ENCODE measurements around the gene GALNT4.

GALNT4 gene

DNA sequence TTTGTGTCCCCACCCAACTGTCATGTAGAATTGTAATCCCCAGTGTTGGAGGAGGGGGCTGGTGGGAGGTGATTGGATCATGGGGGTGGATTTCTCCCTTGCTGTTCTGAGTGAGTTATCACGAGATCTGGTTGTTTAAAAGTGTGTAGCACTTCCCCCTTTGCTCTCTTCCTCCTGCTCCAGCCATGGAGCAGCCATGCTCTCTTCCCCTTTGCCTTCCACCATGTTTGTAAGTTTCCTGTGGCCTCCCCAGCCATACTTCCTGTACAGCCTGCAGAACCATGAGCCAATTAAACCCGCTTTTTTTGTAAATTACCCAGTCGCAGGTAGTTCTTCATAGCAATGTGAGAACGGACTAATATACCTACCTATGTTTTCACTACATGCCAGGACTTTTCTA, 3.8 kb upstream of the GALNT4 start:
- no peak for DNase-seq

- peak; percentile 89 for DNase-seq
Measured at GRCh38 chr12:89525824-89526770, 1.5 kb upstream of the GALNT4 start, which contains the start of gene POC1B. Gene POC1B, minus strand, starts transcription at chr12:89526047. Its CDS starts 152 bp downstream, at chr12:89525895.

GRCh38 chr12:89525305-89525823, 768 bp upstream of the GALNT4 start:
- peak; percentile 40 for DNase-seq

DNA sequence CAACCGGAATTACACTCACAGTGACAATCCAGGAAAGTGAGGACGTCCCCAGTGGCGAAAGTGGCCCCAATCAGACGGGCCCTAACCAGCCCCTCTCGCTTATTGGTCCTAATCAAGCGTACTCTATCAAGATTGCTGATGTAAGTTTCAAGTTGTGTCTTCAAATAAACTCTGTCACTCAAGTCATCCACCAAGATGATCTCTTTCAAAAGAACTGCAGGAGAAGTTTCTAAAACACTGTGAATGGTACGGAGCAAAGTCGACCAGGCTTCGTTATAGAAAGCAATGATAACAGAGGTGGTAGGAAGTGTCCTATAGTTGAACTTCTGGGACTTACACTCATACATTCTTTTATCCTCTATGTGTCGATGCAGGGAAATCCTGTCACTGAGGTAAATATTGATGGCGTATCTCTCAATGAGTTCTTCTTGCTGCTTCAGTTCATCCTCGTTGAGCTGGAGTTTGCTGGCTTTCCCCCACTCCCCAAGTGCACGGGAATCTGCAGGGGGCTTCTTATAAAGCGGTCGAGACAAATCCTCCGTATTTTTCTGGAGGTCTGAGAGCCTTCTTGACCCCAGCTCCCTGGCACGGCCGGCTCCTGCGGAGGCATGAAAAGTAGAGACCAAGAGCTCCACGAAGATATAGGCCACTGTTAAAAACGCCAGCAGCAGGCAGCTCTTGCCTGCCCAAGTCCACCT, 604 bp downstream of the GALNT4 start:
- DNase-seq: no peak

GRCh38 chr12:89523393-89523792, 1.2 kb downstream of the GALNT4 start:
- no peak for DNase-seq

DNA sequence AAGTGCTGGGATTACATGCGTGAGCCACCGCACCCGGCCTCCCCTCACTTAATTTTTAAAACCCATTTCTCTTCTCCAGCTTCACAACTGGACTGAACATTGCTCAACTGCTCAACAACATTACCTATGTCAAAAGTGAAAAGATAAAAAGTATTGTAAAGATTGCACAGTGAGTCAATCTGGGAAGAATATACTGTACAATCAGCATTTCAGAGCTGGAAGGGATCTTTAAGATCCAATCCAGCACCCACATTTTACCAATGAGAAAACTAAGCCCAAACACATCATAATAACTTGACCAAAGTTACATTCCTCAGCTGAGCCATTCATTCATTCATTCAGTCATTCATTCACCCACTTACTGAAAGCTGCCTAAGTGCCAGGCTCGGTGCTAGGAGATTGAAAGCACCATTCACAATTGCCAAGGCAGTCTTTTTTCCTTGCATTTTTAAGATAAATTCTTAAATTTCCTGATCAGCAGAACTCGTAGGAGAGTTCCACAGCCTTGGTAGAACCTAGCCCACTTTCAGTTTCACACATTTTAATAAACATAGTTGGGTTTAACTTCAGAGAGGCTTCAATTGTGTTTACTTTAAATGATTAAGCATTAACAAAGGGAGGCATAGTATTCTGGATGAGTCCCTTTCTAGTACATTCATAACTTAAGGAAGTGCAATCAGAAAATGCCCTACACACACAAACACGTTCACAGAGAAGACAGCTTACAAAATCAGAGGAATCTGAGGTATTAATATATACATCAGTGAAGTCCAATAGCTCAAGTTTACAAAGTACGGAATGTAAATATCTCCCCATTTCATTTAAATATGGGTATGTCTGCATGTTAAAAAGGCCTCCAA, 3.0 kb downstream of the GALNT4 start:
- DNase-seq: no peak

DNA sequence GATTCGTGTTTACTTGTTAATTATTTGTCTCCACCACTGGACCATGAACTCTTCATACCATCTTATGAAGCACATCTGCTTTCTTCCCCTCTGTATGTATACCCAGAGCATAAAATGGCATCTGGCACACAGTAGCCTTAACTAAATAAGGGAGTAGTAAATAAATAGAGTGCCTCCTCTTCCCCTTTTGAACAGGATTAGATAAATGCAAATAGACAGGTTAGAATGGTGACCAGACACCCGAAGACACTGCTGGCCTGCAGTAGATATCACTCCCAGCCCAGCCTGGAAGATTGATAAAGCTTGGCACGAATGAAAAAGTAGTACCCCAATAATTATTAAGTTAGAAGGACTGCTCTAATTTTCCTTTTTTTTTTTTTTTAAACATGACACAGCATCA, 6.9 kb downstream of the GALNT4 start:
- DNase-seq: no peak

DNA sequence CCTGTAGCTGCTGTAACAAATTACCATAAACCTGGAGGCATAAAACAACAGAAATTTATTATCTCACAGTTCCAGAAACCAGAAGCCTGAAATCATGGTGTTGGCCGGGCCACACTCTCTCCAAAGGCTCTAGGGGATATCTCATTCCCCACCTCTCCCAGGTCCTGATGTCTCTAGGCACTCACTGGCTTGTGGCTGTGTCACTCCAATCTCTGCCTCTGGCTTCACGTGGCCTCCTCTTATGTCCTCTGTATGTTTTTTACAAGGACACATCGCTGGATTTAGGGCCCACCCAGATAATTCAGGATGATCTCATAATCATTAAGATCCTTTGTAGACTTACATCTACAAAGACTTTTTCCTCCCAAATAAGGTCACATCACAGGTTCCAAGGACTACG, 8.0 kb downstream of the GALNT4 start:
- DNase-seq: no peak

- no peak for DNase-seq
Measured at GRCh38 chr12:89514751-89515150, 9.8 kb downstream of the GALNT4 start.

GRCh38 chr12:89513544-89513943, 11.1 kb downstream of the GALNT4 start:
- no peak for DNase-seq

GRCh38 chr12:89507015-89507824, 17.4 kb downstream of the GALNT4 start:
- no peak for DNase-seq

- no peak for DNase-seq
Measured at GRCh38 chr12:89506050-89506449, 18.5 kb downstream of the GALNT4 start.

GRCh38 chr12:89504560-89505346, 19.8 kb downstream of the GALNT4 start:
- DNase-seq: peak; percentile 55

DNA sequence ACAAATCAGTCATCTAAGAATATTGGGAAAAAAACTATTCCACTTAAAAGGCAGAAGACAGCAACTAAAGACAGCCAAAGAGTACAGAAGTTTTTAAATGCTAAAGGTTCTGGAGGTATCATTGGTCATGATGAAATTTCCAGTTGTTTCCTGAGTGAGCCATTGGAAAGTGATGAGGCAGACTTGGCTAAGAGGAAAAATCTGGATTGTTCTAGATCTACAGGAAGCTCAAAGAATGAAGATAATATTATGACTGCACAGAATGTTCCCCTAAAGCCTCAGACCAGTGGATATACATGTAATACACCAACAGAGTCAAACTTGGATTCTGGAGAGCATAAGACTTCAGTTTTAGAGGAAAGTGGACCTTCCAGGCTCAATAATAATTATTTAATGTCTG, 22.8 kb downstream of the GALNT4 start:
- DNase-seq: no peak

DNA sequence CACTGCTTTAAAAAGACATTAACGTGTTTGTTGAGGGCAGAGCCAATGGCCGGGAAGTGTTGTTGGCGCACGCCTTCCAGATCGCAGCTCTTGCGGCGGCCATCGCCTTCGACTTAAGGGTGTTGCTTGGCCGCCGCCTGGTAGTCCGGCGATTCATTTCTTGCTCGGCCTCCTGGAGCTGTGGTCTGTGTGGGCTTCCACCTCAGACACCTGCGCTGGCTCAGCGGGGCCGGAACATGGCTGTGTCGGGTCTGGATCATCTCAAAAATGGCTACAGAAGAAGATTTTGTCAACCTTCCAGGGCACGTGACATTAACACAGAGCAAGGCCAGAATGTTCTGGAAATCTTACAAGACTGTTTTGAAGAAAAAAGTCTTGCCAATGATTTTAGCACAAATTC, 24.7 kb downstream of the GALNT4 start:
- DNase-seq: no peak

DNA sequence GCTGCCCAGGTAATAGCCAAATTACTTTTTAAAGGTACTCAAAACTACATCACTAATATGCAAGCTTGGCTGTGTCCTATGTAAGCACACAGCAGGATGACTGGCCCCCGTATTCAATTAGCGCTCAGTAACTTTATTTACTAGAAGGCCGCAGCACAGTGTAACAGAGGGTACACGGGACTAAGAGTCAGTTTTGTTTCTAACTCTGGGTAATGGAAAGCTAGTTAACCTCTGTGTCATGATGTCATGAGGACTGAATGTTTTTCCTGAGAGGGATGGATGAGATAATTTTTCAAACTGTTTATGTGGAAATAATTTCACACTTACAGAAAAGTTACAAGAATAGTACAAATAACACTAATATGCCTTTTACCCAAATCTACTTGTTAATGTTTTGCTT, 27.1 kb downstream of the GALNT4 start:
- no peak for DNase-seq

GRCh38 chr12:89497005-89497404, 27.6 kb downstream of the GALNT4 start:
- DNase-seq: no peak

GRCh38 chr12:89494411-89495231, 30.0 kb downstream of the GALNT4 start:
- peak; percentile 39 for DNase-seq

GRCh38 chr12:89493670-89494302, 30.8 kb downstream of the GALNT4 start:
- DNase-seq: no peak

DNA sequence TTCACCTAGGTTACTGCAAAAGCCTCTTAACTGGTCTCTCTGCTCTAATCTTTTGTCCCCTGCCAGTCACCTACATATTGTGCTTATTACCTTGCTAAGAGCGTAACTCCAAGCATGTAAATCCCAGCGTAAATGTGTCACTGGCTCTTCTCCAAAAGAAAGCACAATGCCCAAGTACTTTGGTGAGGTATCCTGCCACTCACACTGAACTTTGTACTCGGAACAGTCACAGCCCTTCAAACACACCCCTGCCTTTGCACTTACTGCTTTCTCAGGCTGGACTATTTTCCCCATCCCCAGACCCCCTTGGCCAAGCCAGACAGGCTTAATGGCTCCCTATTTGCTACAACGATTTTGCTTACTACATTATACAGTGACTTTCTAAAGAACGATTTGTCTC, 31.7 kb downstream of the GALNT4 start:
- DNase-seq: no peak
